Suprapubic skin (tissue), 4 donors: Measurements from ENCODE around the gene TNIK.

Experiments
- CTCF ChIP-seq, 2 donors: fragments of 200-600 bp in 1 of 2; fragments of 450-650 bp in 1 of 2; sonication (generic) in 1 of 2; IDR thresholded peaks; one replicate each; pipeline ENCODE4 v1.5.1; 2016 to 2019; ENCODE audit warnings: antibody characterized with exemption in 2 of 2, mild to moderate bottlenecking in 1 of 2, moderate library complexity in 1 of 2
- EP300 ChIP-seq: sonication (generic); formaldehyde crosslinking; IDR thresholded peaks from one replicate; pipeline ENCODE4 v1.6.1; 2017; ENCODE audit warnings: antibody characterized with exemption
- POLR2A ChIP-seq, 2 donors: fragments of 450-650 bp; IDR thresholded peaks; one replicate each; pipeline ENCODE4 v1.6.1; 2017; ENCODE audit warnings: antibody characterized with exemption in 2 of 2, mild to moderate bottlenecking in 2 of 2, moderate library complexity in 2 of 2
- POLR2AphosphoS5 ChIP-seq, 3 donors: sonication (generic); formaldehyde crosslinking; IDR thresholded peaks; one replicate each; pipeline ENCODE4 v1.6.1; 2017; ENCODE audit warnings: antibody characterized with exemption in 3 of 3

- TF ChIP-seq CTCF (IDR thresholded peaks at IDR 0.05) (no peak), POLR2A (IDR thresholded peaks at IDR 0.05) (no peak), POLR2AphosphoS5 (IDR thresholded peaks at IDR 0.05) (no peak), EP300 (no peak)
Measured at GRCh38 chr3:171455603-171456550, 4.3 kb downstream of the TNIK start.
